HG03064 (cell line): Measurements from ENCODE around the gene PRPSAP1.
A peak's percentile ranks its signal among the peaks of the same experiment; 100 is the strongest.
"Not testable (repeated sequence)": the region's sequence is repeated elsewhere in the genome, so short reads cannot be mapped to it uniquely, and the experiment has no call there.

Source experiments
- ATAC-seq: cut with Tn5 transposase; IDR thresholded peaks from one replicate; pipeline ENCODE4 v1.9.1; 2021; ENCODE audit warnings: low read depth; ENCODE audit not compliant: unreplicated experiment

The PRPSAP1 gene

GRCh38 chr17:76363107-76363842, 9.6 kb upstream of the PRPSAP1 start:
- ATAC-seq = no peak

GRCh38 chr17:76360461-76360860, 6.7 kb upstream of the PRPSAP1 start:
- no peak for ATAC-seq

- ATAC-seq = not testable (repeated sequence)
Observed at GRCh38 chr17:76359776-76360175, 6.1 kb upstream of the PRPSAP1 start.

GRCh38 chr17:76359375-76359774, 5.7 kb upstream of the PRPSAP1 start:
- ATAC-seq = no peak

- ATAC-seq = no peak
Observed at GRCh38 chr17:76357597-76358158, 4.0 kb upstream of the PRPSAP1 start.

- no peak for ATAC-seq
Observed at GRCh38 chr17:76356803-76357456, 3.2 kb upstream of the PRPSAP1 start.

- ATAC-seq = no peak
Observed at GRCh38 chr17:76354747-76355310, 1.1 kb upstream of the PRPSAP1 start.

GRCh38 chr17:76354317-76354729, 607 bp upstream of the PRPSAP1 start:
- ATAC-seq = no peak

GRCh38 chr17:76353004-76353598, 615 bp downstream of the PRPSAP1 start:
- peak; percentile 21 for ATAC-seq

GRCh38 chr17:76351526-76352071, 2.1 kb downstream of the PRPSAP1 start:
- no peak for ATAC-seq

GRCh38 chr17:76350463-76350862, 3.3 kb downstream of the PRPSAP1 start:
- ATAC-seq = no peak

GRCh38 chr17:76346936-76347335, 6.8 kb downstream of the PRPSAP1 start:
- not testable (repeated sequence) for ATAC-seq

GRCh38 chr17:76345377-76345974, 8.2 kb downstream of the PRPSAP1 start:
- ATAC-seq = no peak

- ATAC-seq = no peak
Observed at GRCh38 chr17:76343106-76343505, 10.6 kb downstream of the PRPSAP1 start.

GRCh38 chr17:76341301-76341700, 12.4 kb downstream of the PRPSAP1 start:
- no peak for ATAC-seq

- ATAC-seq = no peak
Observed at GRCh38 chr17:76337413-76337777, 16.3 kb downstream of the PRPSAP1 start.

- ATAC-seq = no peak
Observed at GRCh38 chr17:76336756-76337412, 16.8 kb downstream of the PRPSAP1 start.

GRCh38 chr17:76335716-76336381, 17.9 kb downstream of the PRPSAP1 start:
- no peak for ATAC-seq

GRCh38 chr17:76333673-76334505, 19.8 kb downstream of the PRPSAP1 start:
- ATAC-seq = no peak
